ENCODE results near the gene CIAO2B.

- no peak for TF ChIP-seq CTCF (IDR thresholded peaks at IDR 0.05)
- TF ChIP-seq POLR2A (IDR thresholded peaks at IDR 0.05), result no peak
These were observed 19.2 kb downstream of the CIAO2B start for GRCh38 chr16:66915041-66915440.

All from adrenal gland (tissue), 5 donors.